Ascending aorta (tissue), 2 donors: ENCODE results near the gene HSPG2. TPM values are rescaled to one million over a fixed set of nuclear protein-coding genes. Genes with fewer than 3 reads are reported as not detected.

Source experiments
- DNase-seq, 2 donors: peaks; one replicate each; pipeline ENCODE4 v3.0.0-alpha.2; 2019; ENCODE audit warnings: low spot score in 2 of 2
- H3K27ac ChIP-seq, 2 donors: fragments of 200-600 bp; sonication (generic); one replicate each; pipeline ENCODE4 v1.5.1; 2016 to 2017; ENCODE audit warnings: mild to moderate bottlenecking in 1 of 2
- H3K27me3 ChIP-seq: fragments of 200-600 bp; sonication (generic); one replicate; pipeline ENCODE4 v1.5.1; 2017
- H3K36me3 ChIP-seq, 2 donors: fragments of 200-600 bp; sonication (generic); one replicate each; pipeline ENCODE4 v1.5.1; 2016
- H3K4me1 ChIP-seq, 2 donors: fragments of 200-600 bp; sonication (generic); one replicate each; pipeline ENCODE4 v1.5.1; 2016 to 2017; ENCODE audit warnings: mild to moderate bottlenecking in 1 of 2
- H3K4me3 ChIP-seq, 2 donors: fragments of 200-600 bp; sonication (generic); one replicate each; pipeline ENCODE4 v1.5.1; 2016 to 2017; ENCODE audit warnings: mild to moderate bottlenecking in 1 of 2
- H3K9me3 ChIP-seq, 2 donors: fragments of 200-600 bp; sonication (generic); one replicate each; pipeline ENCODE4 v1.5.1; 2016
- intact Hi-C: fragments of 100-400 bp; cut with DNase I; formaldehyde crosslinking; loops from one replicate; pipeline ENCODE4 v1.15.1; 2023
- total RNA-seq: library from RNA; depleted of rRNA; stranded (reverse); fragments of >200 nt; gene quantifications from one replicate; pipeline ENCODE4 v1.1.0, GENCODE V29; 2016
- TF ChIP-seq, protein P1 (sequence below), 3 experiments: fragments of 200-600 bp in 2 of 3; fragments of 450-650 bp in 1 of 3; sonication (generic) in 2 of 3; IDR thresholded peaks; one replicate each; pipeline ENCODE4 v1.5.1; 2016 to 2019; ENCODE audit warnings: antibody characterized with exemption in 3 of 3, mild to moderate bottlenecking in 1 of 3, moderate library complexity in 1 of 3

The HSPG2 gene
- total RNA-seq, 1 donor from 2014 or later, result 1,294 TPM

DNA sequence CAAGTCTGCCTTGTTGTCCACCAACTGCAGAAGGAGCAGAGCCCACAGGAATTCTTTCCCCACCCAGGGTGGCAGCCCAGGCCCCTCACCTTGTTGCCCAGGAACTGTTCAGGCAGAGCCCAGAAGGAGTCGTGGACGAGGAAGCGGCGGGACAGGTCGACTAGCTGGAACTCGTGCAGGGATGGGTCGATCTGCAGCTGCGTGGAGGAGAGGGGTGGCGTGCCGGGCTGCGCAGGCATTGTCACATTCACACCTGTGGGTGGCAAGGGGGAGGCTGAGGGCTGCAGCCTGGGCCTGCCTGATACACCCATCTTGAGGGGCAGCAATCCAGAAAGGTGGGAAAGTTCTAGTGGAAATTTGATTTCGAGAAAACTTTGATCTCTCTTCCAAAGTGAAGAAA, 55.9 kb downstream of the HSPG2 start:
- intact Hi-C loops, result no loop called here
- peaks cover 91 to 93% of the 10 kb centered on the region in 2 donors for H3K36me3 ChIP-seq
- DNase-seq, result no peak
- TF ChIP-seq, protein P1, sequence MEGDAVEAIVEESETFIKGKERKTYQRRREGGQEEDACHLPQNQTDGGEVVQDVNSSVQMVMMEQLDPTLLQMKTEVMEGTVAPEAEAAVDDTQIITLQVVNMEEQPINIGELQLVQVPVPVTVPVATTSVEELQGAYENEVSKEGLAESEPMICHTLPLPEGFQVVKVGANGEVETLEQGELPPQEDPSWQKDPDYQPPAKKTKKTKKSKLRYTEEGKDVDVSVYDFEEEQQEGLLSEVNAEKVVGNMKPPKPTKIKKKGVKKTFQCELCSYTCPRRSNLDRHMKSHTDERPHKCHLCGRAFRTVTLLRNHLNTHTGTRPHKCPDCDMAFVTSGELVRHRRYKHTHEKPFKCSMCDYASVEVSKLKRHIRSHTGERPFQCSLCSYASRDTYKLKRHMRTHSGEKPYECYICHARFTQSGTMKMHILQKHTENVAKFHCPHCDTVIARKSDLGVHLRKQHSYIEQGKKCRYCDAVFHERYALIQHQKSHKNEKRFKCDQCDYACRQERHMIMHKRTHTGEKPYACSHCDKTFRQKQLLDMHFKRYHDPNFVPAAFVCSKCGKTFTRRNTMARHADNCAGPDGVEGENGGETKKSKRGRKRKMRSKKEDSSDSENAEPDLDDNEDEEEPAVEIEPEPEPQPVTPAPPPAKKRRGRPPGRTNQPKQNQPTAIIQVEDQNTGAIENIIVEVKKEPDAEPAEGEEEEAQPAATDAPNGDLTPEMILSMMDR (IDR thresholded peaks at IDR 0.05), result no peak
- no peaks in the 10 kb centered on the region for H3K27me3 ChIP-seq
- no peak overlapping the region for H3K27ac ChIP-seq
- no peaks in the 10 kb centered on the region for H3K9me3 ChIP-seq
- H3K4me1 ChIP-seq, result no peaks in the 10 kb centered on the region
- no peak overlapping the region for H3K4me3 ChIP-seq

DNA sequence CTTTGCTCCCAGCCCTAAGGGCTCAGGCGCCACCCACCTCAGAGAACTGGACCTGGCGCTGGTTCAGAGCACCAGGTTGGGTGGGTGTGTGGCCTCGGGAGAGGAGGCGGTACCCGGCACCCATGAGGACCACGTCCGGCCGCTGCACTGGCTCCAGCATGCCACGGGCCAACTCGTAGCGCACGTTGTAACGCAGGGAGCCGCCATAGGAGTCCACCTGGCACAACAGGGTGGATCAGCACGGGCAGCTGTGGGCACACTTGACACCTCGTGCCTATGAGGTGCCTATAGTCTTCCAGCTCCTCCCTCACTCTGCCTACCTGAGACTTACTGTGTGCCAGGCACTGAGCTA, 56.5 kb downstream of the HSPG2 start:
- intact Hi-C loops, result no loop called here
- no peak for DNase-seq
- TF ChIP-seq, protein P1 (IDR thresholded peaks at IDR 0.05), result no peak
- H3K27me3 ChIP-seq, result no peaks in the 10 kb centered on the region
- H3K27ac ChIP-seq, result no peak overlapping the region
- no peak overlapping the region for H3K4me3 ChIP-seq
- no peaks in the 10 kb centered on the region for H3K9me3 ChIP-seq
- H3K36me3 ChIP-seq, result peaks cover 91 to 93% of the 10 kb centered on the region in 2 donors
- H3K4me1 ChIP-seq, result no peaks in the 10 kb centered on the region

DNA sequence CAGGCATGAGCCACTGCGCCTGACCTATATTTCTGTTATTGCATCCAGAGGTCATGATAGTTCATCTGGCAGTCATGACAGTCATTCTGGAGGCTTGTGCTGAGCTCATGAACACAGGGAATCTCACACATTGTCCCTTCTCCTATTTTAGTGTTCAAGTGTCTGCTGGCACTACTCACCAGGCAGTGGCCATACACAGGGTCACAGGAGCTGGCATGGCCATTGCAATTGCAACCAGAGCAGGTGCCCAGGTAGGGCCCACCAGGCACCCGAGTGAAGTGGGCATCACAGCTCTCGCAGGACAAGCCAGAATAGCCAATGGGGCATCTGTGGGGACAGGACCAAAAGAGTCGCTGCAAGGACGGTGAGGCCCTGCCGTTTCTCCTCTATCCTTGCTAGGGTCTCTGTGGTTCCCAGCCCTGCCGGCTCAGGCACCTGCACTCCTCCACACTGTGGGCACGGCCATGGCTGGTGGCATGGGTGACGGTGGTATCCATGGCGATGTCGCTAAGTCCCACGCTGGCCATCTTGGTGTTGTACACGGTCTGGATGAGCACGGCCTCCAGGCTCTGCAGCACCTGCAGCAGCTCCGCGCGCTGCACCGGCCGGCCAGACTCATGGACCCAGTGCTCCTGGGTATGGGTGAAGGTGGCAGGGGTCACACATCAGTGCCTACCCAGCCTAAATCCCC, 57.0 kb downstream of the HSPG2 start:
- Histone ChIP-seq H3K4me1 (no peaks in the 10 kb centered on the region), H3K27ac (no peak overlapping the region), H3K36me3 (peaks cover 91 to 93% of the 10 kb centered on the region in 2 donors), H3K4me3 (no peak overlapping the region), H3K9me3 (no peaks in the 10 kb centered on the region), H3K27me3 (no peaks in the 10 kb centered on the region)
- intact Hi-C loops, result no loop called here
- TF ChIP-seq, protein P1 (IDR thresholded peaks at IDR 0.05), result no peak
- DNase-seq, result no peak

DNA sequence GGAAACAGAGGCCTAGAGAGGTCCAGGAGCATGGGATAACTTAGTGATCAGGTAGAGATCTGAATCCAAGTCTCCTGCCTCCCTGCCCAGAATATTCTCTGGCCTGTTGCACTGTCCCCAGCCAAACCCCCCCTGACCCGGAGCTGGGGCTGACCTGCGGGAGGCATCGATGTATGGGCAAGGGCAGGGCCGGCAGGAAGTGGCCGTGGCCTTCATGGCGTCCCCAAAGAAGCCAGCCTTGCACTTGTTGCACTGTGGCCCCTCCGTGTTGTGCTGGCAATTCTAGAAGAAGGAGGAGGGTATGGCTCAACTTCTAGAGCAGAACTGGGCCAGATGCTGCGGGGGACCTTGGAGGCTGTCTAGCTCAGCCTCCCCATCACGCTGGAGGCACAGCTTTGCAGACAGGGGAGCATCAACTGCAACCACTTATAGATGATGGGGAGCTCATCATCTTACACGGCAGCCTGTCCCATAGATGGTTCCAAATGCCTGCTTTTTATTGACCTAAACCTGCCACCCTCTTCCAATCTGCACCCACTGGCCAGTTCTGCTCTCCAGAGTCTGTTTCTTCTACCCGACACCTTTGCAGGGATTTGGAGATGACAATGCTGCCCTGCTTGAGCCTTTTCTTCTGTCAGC, 58.2 kb downstream of the HSPG2 start:
- H3K27ac ChIP-seq, result no peak overlapping the region
- DNase-seq, result no peak
- no peaks in the 10 kb centered on the region for H3K9me3 ChIP-seq
- no peaks in the 10 kb centered on the region for H3K27me3 ChIP-seq
- intact Hi-C loops, result no loop called here
- no peaks in the 10 kb centered on the region for H3K4me1 ChIP-seq
- H3K4me3 ChIP-seq, result no peak overlapping the region
- H3K36me3 ChIP-seq, result peaks cover 91 to 93% of the 10 kb centered on the region in 2 donors
- TF ChIP-seq, protein P1 (IDR thresholded peaks at IDR 0.05), result no peak

DNA sequence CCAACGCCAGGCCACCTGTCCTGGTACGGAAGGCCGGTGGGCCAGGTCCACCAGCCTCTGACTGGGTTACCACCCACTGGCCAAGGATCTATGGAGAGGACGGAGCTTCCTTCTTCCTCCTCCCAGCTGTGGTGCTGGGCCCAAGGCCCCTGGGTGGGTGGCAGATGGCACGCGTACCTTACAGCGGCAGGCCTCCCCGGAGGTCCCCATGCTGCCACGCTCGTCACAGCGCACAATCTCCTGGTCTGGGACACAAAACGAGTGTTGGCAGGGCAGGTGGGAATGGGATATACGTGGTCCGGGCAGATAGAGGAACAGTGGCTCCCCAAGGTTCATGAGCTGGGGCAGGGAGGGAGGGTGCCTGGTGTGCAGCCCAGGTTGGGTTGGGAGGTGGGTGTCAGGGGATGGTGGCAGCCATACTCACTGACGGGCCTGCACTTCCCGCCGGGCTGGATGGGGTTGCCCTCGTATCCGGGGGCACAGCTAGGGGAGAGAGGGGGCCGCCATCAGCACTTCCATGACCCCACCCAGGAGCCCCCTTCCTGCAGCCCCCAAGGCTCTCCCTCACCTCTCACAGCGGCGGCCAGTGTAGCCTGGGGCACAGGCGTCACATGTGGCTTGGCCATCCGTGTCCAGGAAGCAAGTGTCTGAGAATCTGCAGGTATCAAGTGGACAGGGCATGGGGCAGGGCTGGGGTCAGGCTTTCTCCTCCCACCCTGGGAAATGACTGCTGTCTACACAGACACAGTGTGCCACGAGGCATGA, 58.9 kb downstream of the HSPG2 start:
- Histone ChIP-seq H3K36me3 (peaks cover 92 to 95% of the 10 kb centered on the region in 2 donors), H3K4me3 (no peak overlapping the region), H3K27me3 (no peaks in the 10 kb centered on the region), H3K9me3 (no peaks in the 10 kb centered on the region), H3K27ac (no peak overlapping the region), H3K4me1 (no peaks in the 10 kb centered on the region)
- DNase-seq, result no peak
- TF ChIP-seq, protein P1 (IDR thresholded peaks at IDR 0.05), result no peak
- intact Hi-C loops, result no loop called here
